ENCODE data around the gene CHAT. TPM values are rescaled to one million over a fixed set of nuclear protein-coding genes. Genes with fewer than 3 reads are reported as not detected.

Gene CHAT
- total RNA-seq, 1 donor from 2014 or later = not detected

- TF ChIP-seq, protein P1, sequence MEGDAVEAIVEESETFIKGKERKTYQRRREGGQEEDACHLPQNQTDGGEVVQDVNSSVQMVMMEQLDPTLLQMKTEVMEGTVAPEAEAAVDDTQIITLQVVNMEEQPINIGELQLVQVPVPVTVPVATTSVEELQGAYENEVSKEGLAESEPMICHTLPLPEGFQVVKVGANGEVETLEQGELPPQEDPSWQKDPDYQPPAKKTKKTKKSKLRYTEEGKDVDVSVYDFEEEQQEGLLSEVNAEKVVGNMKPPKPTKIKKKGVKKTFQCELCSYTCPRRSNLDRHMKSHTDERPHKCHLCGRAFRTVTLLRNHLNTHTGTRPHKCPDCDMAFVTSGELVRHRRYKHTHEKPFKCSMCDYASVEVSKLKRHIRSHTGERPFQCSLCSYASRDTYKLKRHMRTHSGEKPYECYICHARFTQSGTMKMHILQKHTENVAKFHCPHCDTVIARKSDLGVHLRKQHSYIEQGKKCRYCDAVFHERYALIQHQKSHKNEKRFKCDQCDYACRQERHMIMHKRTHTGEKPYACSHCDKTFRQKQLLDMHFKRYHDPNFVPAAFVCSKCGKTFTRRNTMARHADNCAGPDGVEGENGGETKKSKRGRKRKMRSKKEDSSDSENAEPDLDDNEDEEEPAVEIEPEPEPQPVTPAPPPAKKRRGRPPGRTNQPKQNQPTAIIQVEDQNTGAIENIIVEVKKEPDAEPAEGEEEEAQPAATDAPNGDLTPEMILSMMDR (IDR thresholded peaks at IDR 0.05) = no peak
- no peaks in the 10 kb centered on the region for H3K79me2 ChIP-seq (ENCODE audit: low read depth)
- peaks cover 3% of the 10 kb centered on the region for H3K4me1 Mint-ChIP-seq
- no peaks in the 10 kb centered on the region for H3K4me1 ChIP-seq
- H3K4me2 ChIP-seq = no peak overlapping the region
- H3K27me3 Mint-ChIP-seq (ENCODE audit: insufficient read depth, low read depth) = peaks cover 9% of the 10 kb centered on the region
- H3K9me3 Mint-ChIP-seq = peaks cover 4% of the 10 kb centered on the region
- H3K27ac Mint-ChIP-seq = peak overlapping the region; percentile 82
- no peaks in the 10 kb centered on the region for H3K27me3 ChIP-seq
- H3K36me3 Mint-ChIP-seq = no peaks in the 10 kb centered on the region
- H2AFZ ChIP-seq (replicated peaks) = no peak overlapping the region
- no peak overlapping the region for H3K4me3 Mint-ChIP-seq
- no peaks in the 10 kb centered on the region for H3F3A ChIP-seq (ENCODE audit: low read depth)
- H3K9ac ChIP-seq = no peak overlapping the region
- H3K36me3 ChIP-seq = no peaks in the 10 kb centered on the region
- no peak for DNase-seq (ENCODE audit: low spot score)
- H4K20me1 ChIP-seq (ENCODE audit: low read depth) = no peaks in the 10 kb centered on the region
- H3K9me3 ChIP-seq (ENCODE audit: low read depth) = peaks cover 6% of the 10 kb centered on the region
- H3K27ac ChIP-seq = no peak overlapping the region
- no peak overlapping the region for H3K4me3 ChIP-seq
Observed at GRCh38 chr10:49710966-49711365, 97.1 kb downstream of the CHAT start.

GRCh38 chr10:49711481-49711880 lies 97.6 kb downstream of the CHAT start:
- Histone ChIP-seq H3K4me3 (no peak overlapping the region), H3K36me3 (no peaks in the 10 kb centered on the region), H3K9ac (no peak overlapping the region), H3K4me1 (no peaks in the 10 kb centered on the region), H3K9me3 (ENCODE audit: low read depth) (peaks cover 6% of the 10 kb centered on the region), H3F3A (ENCODE audit: low read depth) (no peaks in the 10 kb centered on the region), H2AFZ (replicated peaks) (no peak overlapping the region), H3K27ac (no peak overlapping the region), H3K4me2 (no peak overlapping the region), H3K79me2 (ENCODE audit: low read depth) (no peaks in the 10 kb centered on the region), H4K20me1 (ENCODE audit: low read depth) (no peaks in the 10 kb centered on the region), H3K27me3 (no peaks in the 10 kb centered on the region)
- no peak overlapping the region for H3K27ac Mint-ChIP-seq
- no peaks in the 10 kb centered on the region for H3K36me3 Mint-ChIP-seq
- H3K27me3 Mint-ChIP-seq (ENCODE audit: insufficient read depth, low read depth) = peaks cover 4% of the 10 kb centered on the region
- H3K4me3 Mint-ChIP-seq = no peak overlapping the region
- TF ChIP-seq, protein P1 (IDR thresholded peaks at IDR 0.05) = no peak
- TF ChIP-seq EZH2phosphoT487 (IDR thresholded peaks at IDR 0.05) (no peak), EZH2 (IDR thresholded peaks at IDR 0.05) (no peak)
- H3K4me1 Mint-ChIP-seq = peaks cover 3% of the 10 kb centered on the region
- DNase-seq (ENCODE audit: low spot score) = no peak
- H3K9me3 Mint-ChIP-seq = peaks cover 4% of the 10 kb centered on the region

GRCh38 chr10:49713266-49713665 lies 99.4 kb downstream of the CHAT start:
- Mint-ChIP-seq H3K27me3 (ENCODE audit: insufficient read depth, low read depth) (peaks cover 4% of the 10 kb centered on the region), H3K36me3 (no peaks in the 10 kb centered on the region), H3K4me1 (peaks cover 3% of the 10 kb centered on the region), H3K9me3 (peaks cover 4% of the 10 kb centered on the region), H3K27ac (no peak overlapping the region), H3K4me3 (no peak overlapping the region)
- peaks cover 6% of the 10 kb centered on the region for H3K9me3 ChIP-seq (ENCODE audit: low read depth)
- DNase-seq (ENCODE audit: low spot score) = no peak
- H3K9ac ChIP-seq = no peak overlapping the region
- H3K36me3 ChIP-seq = no peaks in the 10 kb centered on the region
- H3F3A ChIP-seq (ENCODE audit: low read depth) = no peaks in the 10 kb centered on the region
- H2AFZ ChIP-seq (replicated peaks) = no peak overlapping the region
- no peak overlapping the region for H3K4me3 ChIP-seq
- H3K4me2 ChIP-seq = no peak overlapping the region
- no peak overlapping the region for H3K27ac ChIP-seq
- H3K27me3 ChIP-seq = no peaks in the 10 kb centered on the region
- no peak for TF ChIP-seq EZH2 (IDR thresholded peaks at IDR 0.05)
- TF ChIP-seq, protein P1 (IDR thresholded peaks at IDR 0.05) = no peak
- TF ChIP-seq EZH2phosphoT487 (IDR thresholded peaks at IDR 0.05) = no peak
- H4K20me1 ChIP-seq (ENCODE audit: low read depth) = no peaks in the 10 kb centered on the region
- no peaks in the 10 kb centered on the region for H3K4me1 ChIP-seq
- no peaks in the 10 kb centered on the region for H3K79me2 ChIP-seq (ENCODE audit: low read depth)

Other genes with a start within 250 kb of the CHAT start
- gene DRGX, start 217.9 kb upstream of the CHAT start, total RNA-seq (ENCODE audit: low replicate concordance) = not detected in 2 replicates
- gene ERCC6, start 74.9 kb upstream of the CHAT start, total RNA-seq (ENCODE audit: low replicate concordance) = 8.5 and 10.5 TPM in 2 replicates
- not detected in 2 replicates for gene SLC18A3, start 3.7 kb upstream of the CHAT start, total RNA-seq (ENCODE audit: low replicate concordance)
- not detected in 2 replicates for gene C10orf53, start 65.6 kb downstream of the CHAT start, total RNA-seq (ENCODE audit: low replicate concordance)
- gene OGDHL, start 148.3 kb downstream of the CHAT start, total RNA-seq (ENCODE audit: low replicate concordance) = 0.34 and 0.56 TPM in 2 replicates